ENCODE results near the gene TTLL11.

Gene TTLL11

DNA sequence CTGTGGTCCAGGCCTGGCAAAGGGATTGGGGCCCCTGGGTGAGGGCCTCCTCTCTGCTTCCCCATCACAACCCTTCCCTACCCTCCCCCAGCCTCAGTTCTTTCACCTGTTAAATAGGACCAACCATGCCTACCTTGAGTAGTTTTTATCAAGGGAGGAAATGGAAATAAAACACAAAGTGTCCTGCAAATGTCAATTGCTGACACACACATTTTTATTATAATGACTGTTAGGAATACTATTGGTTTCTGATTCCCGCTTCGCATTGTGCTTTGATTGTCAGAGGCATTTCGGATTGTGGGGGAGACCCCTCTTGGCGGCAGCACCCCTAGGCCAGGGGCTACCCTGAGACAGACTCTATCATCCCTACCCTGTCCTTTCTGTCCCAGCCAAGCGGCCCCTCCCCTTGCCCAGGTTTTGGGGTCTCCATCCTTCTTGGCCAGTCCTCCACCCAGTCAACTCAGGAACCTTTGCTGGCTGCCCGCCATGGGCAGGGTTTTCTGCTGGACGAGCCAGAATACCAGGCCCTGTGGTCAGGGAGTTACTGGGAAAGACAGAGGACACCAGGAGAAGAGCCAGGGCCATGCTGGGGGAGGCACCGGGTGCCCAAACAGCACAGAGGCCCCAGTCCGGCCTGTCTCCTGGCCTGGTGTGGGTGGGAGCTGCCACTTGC, 18.4 kb upstream of the TTLL11 start:
- no peak overlapping the region for H3K27ac ChIP-seq
- no peak for TF ChIP-seq ZFX (IDR thresholded peaks at IDR 0.05)
- TF ChIP-seq, protein P1, sequence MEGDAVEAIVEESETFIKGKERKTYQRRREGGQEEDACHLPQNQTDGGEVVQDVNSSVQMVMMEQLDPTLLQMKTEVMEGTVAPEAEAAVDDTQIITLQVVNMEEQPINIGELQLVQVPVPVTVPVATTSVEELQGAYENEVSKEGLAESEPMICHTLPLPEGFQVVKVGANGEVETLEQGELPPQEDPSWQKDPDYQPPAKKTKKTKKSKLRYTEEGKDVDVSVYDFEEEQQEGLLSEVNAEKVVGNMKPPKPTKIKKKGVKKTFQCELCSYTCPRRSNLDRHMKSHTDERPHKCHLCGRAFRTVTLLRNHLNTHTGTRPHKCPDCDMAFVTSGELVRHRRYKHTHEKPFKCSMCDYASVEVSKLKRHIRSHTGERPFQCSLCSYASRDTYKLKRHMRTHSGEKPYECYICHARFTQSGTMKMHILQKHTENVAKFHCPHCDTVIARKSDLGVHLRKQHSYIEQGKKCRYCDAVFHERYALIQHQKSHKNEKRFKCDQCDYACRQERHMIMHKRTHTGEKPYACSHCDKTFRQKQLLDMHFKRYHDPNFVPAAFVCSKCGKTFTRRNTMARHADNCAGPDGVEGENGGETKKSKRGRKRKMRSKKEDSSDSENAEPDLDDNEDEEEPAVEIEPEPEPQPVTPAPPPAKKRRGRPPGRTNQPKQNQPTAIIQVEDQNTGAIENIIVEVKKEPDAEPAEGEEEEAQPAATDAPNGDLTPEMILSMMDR (conservative IDR thresholded peaks at IDR 0.05) = no peak

DNA sequence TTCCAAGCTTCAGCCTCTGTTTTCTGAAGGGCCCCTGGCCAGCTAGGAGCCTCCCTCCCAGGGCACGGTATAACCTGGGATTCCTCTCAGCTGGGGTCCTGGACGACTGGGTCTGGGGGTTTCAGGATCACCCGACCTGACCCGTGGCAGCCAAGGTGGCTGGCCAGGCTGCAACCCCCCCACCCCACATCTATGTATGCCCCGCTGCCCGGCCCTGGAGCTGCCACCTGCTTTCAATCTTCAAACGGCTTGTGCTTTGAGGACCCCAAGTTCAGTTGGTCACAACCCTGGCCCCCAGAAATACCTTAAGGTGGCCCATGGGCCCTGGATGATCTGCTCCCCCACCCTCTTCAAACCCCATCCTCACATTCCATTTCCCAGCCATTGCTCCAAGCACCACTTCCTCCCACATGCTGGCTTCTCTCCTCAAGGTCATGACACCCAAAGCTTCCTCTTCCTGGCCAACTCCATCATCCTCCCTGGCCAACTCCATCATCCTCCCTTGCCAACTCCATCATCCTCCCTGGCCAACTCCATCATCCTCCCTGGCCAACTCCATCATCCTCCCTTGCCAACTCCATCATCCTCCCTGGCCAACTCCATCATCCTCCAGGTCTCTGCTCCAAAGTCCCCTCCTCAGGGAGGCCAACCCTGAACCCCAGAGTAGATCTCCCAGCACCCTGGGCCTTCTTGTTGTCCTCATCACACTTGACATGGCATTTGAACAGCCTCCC, 17.2 kb upstream of the TTLL11 start:
- TF ChIP-seq, protein P1 (conservative IDR thresholded peaks at IDR 0.05) = no peak
- no peak for TF ChIP-seq ZFX (IDR thresholded peaks at IDR 0.05)
- no peak overlapping the region for H3K27ac ChIP-seq

DNA sequence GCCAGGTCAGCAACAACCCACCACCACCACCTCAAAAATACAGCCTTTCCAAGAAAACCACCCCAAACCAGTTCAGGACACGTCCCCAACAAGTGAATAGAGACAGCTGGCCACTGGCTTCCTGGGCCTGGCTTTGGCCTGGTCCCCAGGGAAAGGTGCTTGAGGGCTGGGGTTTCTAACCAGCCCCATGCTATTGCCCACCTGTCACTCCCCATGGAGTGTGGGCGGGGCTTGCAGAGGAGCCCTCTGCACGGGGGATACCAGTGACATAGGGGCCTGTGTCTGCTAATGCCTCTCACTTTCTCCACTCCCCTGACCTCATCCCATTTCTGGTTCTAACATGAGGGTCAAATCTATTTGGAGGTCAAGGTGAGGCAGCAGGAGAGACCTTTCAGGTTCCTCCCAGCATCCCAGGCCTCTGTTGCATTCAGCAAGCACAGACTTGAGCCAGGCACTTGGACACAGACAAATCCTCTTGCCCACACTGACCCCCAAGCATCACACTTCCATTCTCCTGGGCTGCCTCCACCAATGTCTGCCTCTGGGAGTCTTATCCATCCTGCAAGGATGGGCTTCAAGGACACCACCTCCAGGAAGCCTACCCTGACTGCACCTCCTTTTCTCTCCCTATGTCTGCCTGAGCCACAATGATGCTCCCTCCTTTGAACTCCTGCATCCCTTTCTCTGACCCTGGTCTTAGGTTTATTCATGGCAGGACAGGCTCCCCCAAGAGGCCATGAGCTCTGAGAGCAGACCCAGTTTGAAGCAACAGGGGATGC, 16.1 kb upstream of the TTLL11 start:
- no peak for TF ChIP-seq ZFX (IDR thresholded peaks at IDR 0.05)
- TF ChIP-seq, protein P1 (conservative IDR thresholded peaks at IDR 0.05) = no peak
- no peak overlapping the region for H3K27ac ChIP-seq

DNA sequence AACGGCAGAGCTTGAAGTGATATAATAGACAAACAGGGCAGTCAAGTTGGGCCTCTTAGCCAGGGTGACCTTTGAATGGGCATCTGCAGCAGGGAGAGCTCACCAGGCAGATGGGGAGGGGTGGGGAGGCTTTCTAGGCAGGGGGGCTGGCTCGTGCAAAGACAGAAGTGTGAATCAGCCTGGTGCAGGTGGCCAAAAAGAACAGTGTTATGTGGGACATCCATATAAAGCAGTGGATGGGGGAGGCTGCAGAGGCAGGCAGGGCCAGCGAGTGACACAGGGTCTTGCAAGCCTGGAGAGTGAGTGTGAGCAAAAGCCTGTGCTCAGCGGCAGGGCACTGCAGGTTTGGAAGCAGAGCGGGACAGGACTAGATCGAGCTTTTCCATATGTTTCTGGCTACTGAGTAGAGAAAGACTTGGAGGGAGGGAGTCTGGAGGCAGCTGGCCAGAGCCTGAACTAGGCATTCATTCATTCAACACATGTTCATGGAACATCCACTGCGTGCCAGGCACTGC, 14.2 kb upstream of the TTLL11 start:
- TF ChIP-seq, protein P1 (conservative IDR thresholded peaks at IDR 0.05) = no peak
- TF ChIP-seq ZFX (IDR thresholded peaks at IDR 0.05) = no peak
- H3K27ac ChIP-seq = no peak overlapping the region

DNA sequence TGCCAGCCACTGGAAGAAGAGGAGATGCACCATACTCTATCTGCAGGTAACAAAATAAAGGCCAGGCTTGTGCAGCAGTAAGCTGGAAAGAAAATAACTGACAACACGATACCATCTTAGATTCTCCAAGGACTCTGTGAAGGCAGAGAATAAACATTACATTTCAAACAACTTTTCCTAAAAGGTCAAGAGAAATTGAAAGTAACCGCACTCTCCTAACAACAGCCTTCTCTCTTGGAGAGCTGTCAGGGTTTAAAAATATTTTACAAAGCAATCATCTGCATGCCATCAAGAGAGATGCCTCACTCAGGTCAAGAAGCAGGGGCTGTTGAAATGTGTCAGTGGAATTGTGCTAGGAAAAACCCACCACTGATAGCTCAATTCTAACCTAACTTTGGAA, 13.5 kb upstream of the TTLL11 start:
- TF ChIP-seq ZFX (IDR thresholded peaks at IDR 0.05) = no peak
- TF ChIP-seq, protein P1 (conservative IDR thresholded peaks at IDR 0.05) = no peak
- H3K27ac ChIP-seq = no peak overlapping the region

DNA sequence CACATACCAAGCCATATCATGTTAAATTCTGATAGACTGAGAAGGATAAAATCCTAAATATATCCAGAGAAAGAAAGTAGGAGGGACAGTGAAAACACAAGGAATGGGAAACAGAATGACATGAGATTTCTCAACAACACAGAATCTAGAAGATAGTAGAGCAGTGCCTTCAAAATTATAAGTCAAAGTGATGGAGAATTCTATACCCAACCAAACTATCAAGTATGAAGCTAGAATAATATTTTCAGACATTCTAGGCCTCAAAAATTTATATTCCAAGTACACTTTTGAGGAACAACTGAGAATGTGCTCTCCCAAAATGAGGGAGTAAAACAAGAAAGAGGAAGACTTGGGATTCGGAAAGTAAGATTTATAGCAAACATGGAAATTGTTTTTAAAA, 10.9 kb upstream of the TTLL11 start:
- H3K27ac ChIP-seq = no peak overlapping the region
- TF ChIP-seq ZFX (IDR thresholded peaks at IDR 0.05) = no peak
- TF ChIP-seq, protein P1 (conservative IDR thresholded peaks at IDR 0.05) = no peak

Data from C4-2B (cell line).